ENCODE data around the gene PPARD. TPM values are rescaled to one million over a fixed set of nuclear protein-coding genes. Genes with fewer than 3 reads are reported as not detected.

The PPARD gene
- polyA plus RNA-seq, 2 of the 4 experiments (the other 2 are of a cell fraction), result 3.8 to 5.9 TPM

- ChIA-PET CTCF (interaction anchor here (0.6 to 1.4 kb wide), 6 partner anchors 9 to 137 kb away, joined by 3 to 4 read pairs (median 3); no protein-coding TSS in a partner anchor), POLR2A (no interaction called here)
- WGBS (ENCODE audit: missing lambda C conversion rate), result 94% methylated on average over 4 of the region's 5 CpGs
- DNase-seq (ENCODE audit: low read depth in 1 of 2, low spot score in 1 of 2) (no peak), FAIRE-seq (no peak), ATAC-seq (no peak)
- Histone ChIP-seq H3K4me2 (peak overlapping the region; percentile 33; the same call in 1 of the 3 replicates), H3K9me3 (no peaks in the 10 kb centered on the region), H3K4me3 (no peak overlapping the region), H3K4me1 (peaks cover 27% of the 10 kb centered on the region), H3K27ac (0 out of 6 replicates have a peak overlapping the region, but pooled peaks of 1 of the 2 experiments have one; percentile 41)
- TF ChIP-seq ELK1 (IDR thresholded peaks at IDR 0.05; ENCODE audit: low read depth, low read length) (no peak), ZC3H11A (IDR thresholded peaks at IDR 0.05) (no peak), MAX (IDR thresholded peaks at IDR 0.05) (no peak), HOXB5 (CRISPR knock-in tag; IDR thresholded peaks at IDR 0.05) (no peak), POLR2A (IDR thresholded peaks at IDR 0.05; ENCODE audit: low read length) (no peak)
These were observed 59.2 kb downstream of the PPARD start for GRCh38 chr6:35401514-35401913.

- ATAC-seq (peak in 1 of 2 experiments; percentile 40; a peak in 3 of 6 replicates), FAIRE-seq (no peak), DNase-seq (ENCODE audit: low read depth in 1 of 2, low spot score in 1 of 2) (peak in 1 of 2 experiments; percentile 25)
- no peaks in the 10 kb centered on the region for H3K9me3 ChIP-seq
- H3K4me3 ChIP-seq, result no peak overlapping the region
- H3K4me2 ChIP-seq, result peak overlapping the region; percentile 59
- WGBS (ENCODE audit: missing lambda C conversion rate), result 68% methylated on average over 7 of the region's 8 CpGs
- ChIA-PET POLR2A (no interaction called here), CTCF (interaction anchor here (0.6 to 1.2 kb wide), 5 partner anchors 9 to 136 kb away, joined by 3 to 4 read pairs (median 3); no protein-coding TSS in a partner anchor)
- H3K4me1 ChIP-seq, result peaks cover 27% of the 10 kb centered on the region
- H3K27ac ChIP-seq, result peak overlapping the region; percentile 30 to 60; a peak in 2 of 6 replicates
- TF ChIP-seq HES2 (IDR thresholded peaks at IDR 0.05) (no peak), KDM5A (IDR thresholded peaks at IDR 0.05) (no peak), FOXS1 (CRISPR knock-in tag; IDR thresholded peaks at IDR 0.05) (no peak), CBX2 (IDR thresholded peaks at IDR 0.05; ENCODE audit: borderline replicate concordance, low read depth) (no peak), CTCF (IDR thresholded peaks at IDR 0.05) (no peak), GATA3 (IDR thresholded peaks at IDR 0.05; ENCODE audit: borderline replicate concordance) (no peak), TP53 (CRISPR knock-in tag; IDR thresholded peaks at IDR 0.05) (no peak), JUN (IDR thresholded peaks at IDR 0.05) (no peak), REST (IDR thresholded peaks at IDR 0.05) (no peak), TFCP2L1 (CRISPR knock-in tag; IDR thresholded peaks at IDR 0.05) (no peak), MAX (IDR thresholded peaks at IDR 0.05) (no peak), HMGXB4 (CRISPR knock-in tag; IDR thresholded peaks at IDR 0.05; ENCODE audit: borderline replicate concordance) (no peak), E2F6 (IDR thresholded peaks at IDR 0.05; ENCODE audit: borderline replicate concordance, low read depth) (no peak)
These were observed 59.9 kb downstream of the PPARD start for GRCh38 chr6:35402136-35402855.
